CD4-positive, alpha-beta T cell treated with Interleukin-21 for 1 hour (primary cell): ENCODE data around the gene MAGEA6.

Experiments
- DNase-seq: peaks from one replicate; pipeline ENCODE4 v3.0.0-alpha.2; 2020

MAGEA6 gene

DNA sequence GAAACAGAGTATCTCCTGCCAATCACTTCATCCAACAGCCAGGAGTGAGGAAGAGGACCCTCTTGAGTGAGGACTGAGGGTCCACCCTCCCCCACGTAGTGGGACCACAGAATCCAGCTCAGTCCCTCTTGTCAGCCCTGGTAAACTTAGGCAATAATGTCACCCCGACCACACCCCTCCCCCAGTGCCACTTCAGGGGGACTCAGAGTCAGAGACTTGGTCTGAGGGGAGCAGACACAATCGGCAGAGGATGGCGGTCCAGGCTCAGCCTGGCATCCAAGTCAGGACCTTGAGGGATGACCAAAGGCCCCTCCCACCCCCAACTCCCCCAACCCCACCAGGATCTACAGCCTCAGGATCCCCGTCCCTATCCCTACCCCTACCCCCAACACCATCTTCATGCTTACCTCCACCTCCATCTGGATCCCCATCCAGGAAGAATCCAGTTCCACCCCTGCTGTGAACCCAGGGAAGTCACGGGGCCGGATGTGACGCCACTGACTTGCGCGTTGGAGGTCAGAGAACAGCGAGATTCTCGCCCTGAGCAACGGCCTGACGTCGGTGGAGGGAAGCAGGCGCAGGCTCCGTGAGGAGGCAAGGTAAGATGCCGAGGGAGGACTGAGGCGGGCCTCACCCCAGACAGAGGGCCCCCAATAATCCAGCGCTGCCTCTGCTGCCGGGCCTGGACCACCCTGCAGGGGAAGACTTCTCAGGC is 36.1 kb downstream of the MAGEA6 start, which contains the start of the genes CSAG1 and MAGEA12:
Gene CSAG1, minus strand, starts transcription at position 461 of the 715 bp plus-strand sequence. CDS start 1,261 bp downstream, outside the sequence.
Gene MAGEA12, plus strand, starts transcription at position 497 of the 715 bp plus-strand sequence. CDS start 2,405 bp downstream, outside the sequence.
- DNase-seq, result no peak

DNA sequence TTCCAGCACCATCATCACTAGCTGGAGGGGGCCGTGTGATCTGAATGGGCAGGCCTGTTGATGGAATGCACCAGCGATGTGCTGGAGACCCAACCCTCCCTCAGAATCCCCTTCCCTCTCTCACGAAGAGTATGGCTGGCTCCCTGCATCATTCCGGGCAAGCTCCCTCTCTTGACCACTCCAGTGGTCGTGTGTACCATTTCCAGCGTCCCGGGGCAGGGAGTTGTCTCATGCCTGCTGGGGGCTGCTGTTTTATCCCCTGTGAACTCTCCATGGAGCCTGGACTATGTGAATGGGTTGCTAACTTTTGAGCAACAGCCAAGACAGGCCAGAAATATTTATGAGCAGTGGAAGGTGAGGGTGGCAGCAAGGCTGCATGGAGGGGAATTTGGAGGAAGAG is 44.1 kb downstream of the MAGEA6 start:
- DNase-seq, result no peak
